ENCODE measurements around the gene M1AP. TPM values are rescaled to one million over a fixed set of nuclear protein-coding genes. Genes with fewer than 3 reads are reported as not detected.

M1AP gene
- total and polyA plus RNA-seq, 2 of the 4 experiments (the other 2 are of a cell fraction) = 0.03 TPM; not detected in 1

GRCh38 chr2:74548285-74548899 lies 99.7 kb downstream of the M1AP start (continued):
- no peak for TF ChIP-seq RCOR1 (IDR thresholded peaks at IDR 0.05; ENCODE audit: insufficient replicate concordance, low read length)

GRCh38 chr2:74546004-74546403 lies 102.1 kb downstream of the M1AP start:
- BruUV-seq (replicated peaks) = no TSS peak

More at GRCh38 chr2:74546004-74546403, 102.1 kb downstream of the M1AP start:
- H3K4me3 ChIP-seq (ENCODE audit: insufficient read depth, low read depth, low read length) = no peak overlapping the region
- H2BK120ac ChIP-seq (ENCODE audit: low read depth, low read length) = no peak overlapping the region
- no peak overlapping the region for H2BK20ac ChIP-seq (ENCODE audit: low read depth, low read length)
- no peaks in the 10 kb centered on the region for H4K20me1 ChIP-seq (ENCODE audit: insufficient read depth, low read length)
- H3K4me1 ChIP-seq (ENCODE audit: control insufficient read depth, insufficient read depth, low read length) = peaks cover 11% of the 10 kb centered on the region
- in situ Hi-C loops (cut with MboI; ENCODE audit: low sequenced_read_pairs) = no loop called here
- no peak overlapping the region for H3K4me2 ChIP-seq (ENCODE audit: low read depth, low read length)
- H3K23ac ChIP-seq (ENCODE audit: low read depth, low read length) = no peak overlapping the region
- no peaks in the 10 kb centered on the region for H3K27me3 ChIP-seq (ENCODE audit: control insufficient read depth, insufficient read depth, low read length)
- no peak overlapping the region for H2AFZ ChIP-seq (replicated peaks; ENCODE audit: low read length, poor library complexity)
- H3K18ac ChIP-seq (ENCODE audit: low read depth, low read length) = no peak overlapping the region
- ChIA-PET CTCF (no interaction called here), POLR2A (ENCODE audit: unreplicated experiment) (no interaction called here)
- H3K9me3 ChIP-seq (ENCODE audit: control insufficient read depth, insufficient read depth, low read length) = no peaks in the 10 kb centered on the region
- DNase-seq = no peak
- H2AK9ac ChIP-seq (replicated peaks; ENCODE audit: low read depth, low read length, poor library complexity) = no peak overlapping the region
- no peak overlapping the region for H2BK5ac ChIP-seq (ENCODE audit: low read depth, low read length, poor library complexity, severe bottlenecking)
- H3K4ac ChIP-seq (ENCODE audit: low read depth, low read length) = no peak overlapping the region
- no peak for ATAC-seq (ENCODE audit: low read depth)
- H4K91ac ChIP-seq (ENCODE audit: insufficient read depth, low read depth, low read length) = no peak overlapping the region
- no peak overlapping the region for H3K56ac ChIP-seq (ENCODE audit: extremely low read depth, insufficient read depth, low read length)
- H3K27ac ChIP-seq (ENCODE audit: insufficient read depth, low read length) = no peak overlapping the region
- TF ChIP-seq BHLHE40 (IDR thresholded peaks at IDR 0.05; ENCODE audit: low read depth, low read length) (no peak), NFE2L2 (IDR thresholded peaks at IDR 0.05; ENCODE audit: low read depth, low read length) (no peak), CTCF (conservative IDR thresholded peaks at IDR 0.05; ENCODE audit: low read depth, low read length) (no peak), MAZ (IDR thresholded peaks at IDR 0.05; ENCODE audit: borderline replicate concordance, low read depth, low read length) (no peak), MAFK (IDR thresholded peaks at IDR 0.05; ENCODE audit: low read depth, low read length) (no peak), RCOR1 (IDR thresholded peaks at IDR 0.05; ENCODE audit: insufficient replicate concordance, low read length) (no peak), MXI1 (IDR thresholded peaks at IDR 0.05; ENCODE audit: borderline replicate concordance, low read depth, low read length) (no peak), CEBPB (IDR thresholded peaks at IDR 0.05; ENCODE audit: low read depth, low read length) (no peak), USF2 (IDR thresholded peaks at IDR 0.05; ENCODE audit: low read depth, low read length) (no peak), SMC3 (IDR thresholded peaks at IDR 0.05; ENCODE audit: low read depth, low read length) (no peak), CHD1 (IDR thresholded peaks at IDR 0.05; ENCODE audit: low read depth, low read length) (no peak), RAD21 (IDR thresholded peaks at IDR 0.05; ENCODE audit: low read length) (no peak)
- peaks cover 9% of the 10 kb centered on the region; the same call in 1 of the 2 replicates for H3K36me3 ChIP-seq (ENCODE audit: control insufficient read depth, insufficient read depth, low read length)
- no peak overlapping the region for H2AK5ac ChIP-seq (ENCODE audit: low read depth, low read length)
- H3K79me1 ChIP-seq (ENCODE audit: low read depth in 1 of 2, low read length in 2 of 2) = peaks cover 12 to 21% of the 10 kb centered on the region in 2 experiments; a peak in 3 of 4 replicates
- WGBS, 2 experiments (ENCODE audit: extremely low coverage in 2 of 2, insufficient read length in 1 of 2) = 100% methylated on average over 1 of the region's 3 CpGs; no CpG with 5 or more reads in 1 of the 2 experiments
- dilution Hi-C loops (cut with HindIII; ENCODE audit: low sequenced_read_pairs, unreplicated experiment) = no loop called here
- H3K9me1 ChIP-seq (ENCODE audit: insufficient read depth, low read length) = peaks cover 4% of the 10 kb centered on the region; the same call in 1 of the 2 replicates
- H3K14ac ChIP-seq (replicated peaks; ENCODE audit: low read depth, low read length) = no peak overlapping the region
- H4K8ac ChIP-seq (ENCODE audit: low read depth in 2 of 2, low read length in 2 of 2) = no peak overlapping the region
- no peak overlapping the region for H4K5ac ChIP-seq (ENCODE audit: low read depth, low read length)
- no peak overlapping the region for H2BK15ac ChIP-seq (ENCODE audit: low read depth, low read length)
- intact Hi-C loops (cut with micrococcal nuclease) = no loop called here
- no peak overlapping the region for H3K9ac ChIP-seq (ENCODE audit: low read depth, low read length)
